Mesenchymal stem cell (in vitro differentiated cells and primary cell): Measurements from ENCODE around the gene NEGR1.
A peak's percentile ranks its signal among the peaks of the same experiment; 100 is the strongest.

ENCODE experiments used
- DNase-seq: peaks from one replicate; pipeline ENCODE4 v3.0.0-alpha.2; 2013
- H2AFZ ChIP-seq: one replicate; pipeline ENCODE4 v1.6.1; 2013; ENCODE audit warnings: low read depth, mild to moderate bottlenecking, control low read depth, inconsistent platforms, low read length, moderate library complexity
- H2AK5ac ChIP-seq: 2 replicates; pipeline ENCODE4 v1.6.1; 2013; ENCODE audit warnings: low read length, moderate library complexity, mild to moderate bottlenecking, inconsistent platforms; ENCODE audit not compliant: severe bottlenecking
- H2BK120ac ChIP-seq: one replicate; pipeline ENCODE4 v1.6.1; 2013; ENCODE audit warnings: low read depth, mild to moderate bottlenecking, inconsistent platforms, low read length, moderate library complexity
- H2BK12ac ChIP-seq, 2 experiments: one replicate each; pipeline ENCODE4 v1.6.1; 2013; ENCODE audit warnings: inconsistent platforms in 2 of 2, low read length in 2 of 2, mild to moderate bottlenecking in 2 of 2, moderate library complexity in 2 of 2, control low read depth in 1 of 2
- H2BK15ac ChIP-seq: one replicate; pipeline ENCODE4 v1.6.1; 2013; ENCODE audit warnings: mild to moderate bottlenecking, low read depth, inconsistent platforms; ENCODE audit not compliant: poor library complexity, severe bottlenecking
- H2BK5ac ChIP-seq: 2 replicates; pipeline ENCODE4 v1.6.1; 2013; ENCODE audit warnings: low read depth, mild to moderate bottlenecking, low read length, control low read depth, inconsistent platforms; ENCODE audit not compliant: poor library complexity, severe bottlenecking
- H3K14ac ChIP-seq, 2 experiments: one replicate each; pipeline ENCODE4 v1.6.1; 2013; ENCODE audit warnings: inconsistent platforms in 2 of 2, low read length in 2 of 2, control low read depth in 1 of 2, mild to moderate bottlenecking in 1 of 2, moderate library complexity in 1 of 2
- H3K18ac ChIP-seq, 2 experiments: one replicate each; pipeline ENCODE4 v1.6.1; 2013; ENCODE audit warnings: inconsistent platforms in 2 of 2, low read length in 2 of 2, control low read depth in 1 of 2, low read depth in 1 of 2, mild to moderate bottlenecking in 1 of 2
- H3K23ac ChIP-seq, 2 experiments: one replicate each; pipeline ENCODE4 v1.6.1; 2013; ENCODE audit warnings: inconsistent platforms in 2 of 2, low read length in 2 of 2, mild to moderate bottlenecking in 2 of 2, moderate library complexity in 2 of 2, control low read depth in 1 of 2
- H3K27ac ChIP-seq: 2 replicates; pipeline ENCODE4 v1.5.1; 2013; ENCODE audit warnings: mild to moderate bottlenecking, moderate library complexity, low read length, control low read depth, inconsistent platforms; ENCODE audit not compliant: poor library complexity, severe bottlenecking
- H3K27me3 ChIP-seq, 2 experiments: 2 replicates each; pipeline versions ENCODE4 v1.6.1 to v1.7.0; 2013; ENCODE audit warnings: low read length in 2 of 2, mild to moderate bottlenecking in 2 of 2, moderate library complexity in 2 of 2, control low read depth in 1 of 2, inconsistent platforms in 1 of 2; ENCODE audit not compliant: control insufficient read depth in 1 of 2, insufficient read depth in 1 of 2
- H3K36me3 ChIP-seq, 2 experiments: 2 replicates each; pipeline versions ENCODE4 v1.6.1 to v1.7.0; 2013; ENCODE audit warnings: low read length in 2 of 2, control low read depth in 1 of 2, inconsistent platforms in 1 of 2, low read depth in 1 of 2, mild to moderate bottlenecking in 1 of 2; ENCODE audit not compliant: insufficient read depth in 2 of 2, control insufficient read depth in 1 of 2
- H3K4ac ChIP-seq, 2 experiments: one replicate each; pipeline ENCODE4 v1.6.1; 2013; ENCODE audit warnings: inconsistent platforms in 2 of 2, low read length in 2 of 2, mild to moderate bottlenecking in 2 of 2, moderate library complexity in 2 of 2, control low read depth in 1 of 2, low read depth in 1 of 2
- H3K4me1 ChIP-seq: 2 replicates; pipeline ENCODE4 v1.6.1; 2013; ENCODE audit warnings: low read depth, low read length, control low read depth; ENCODE audit not compliant: control insufficient read depth, insufficient read depth
- H3K4me2 ChIP-seq: 2 replicates; pipeline ENCODE4 v1.6.1; 2013; ENCODE audit warnings: low read length, mild to moderate bottlenecking, inconsistent platforms; ENCODE audit not compliant: poor library complexity, severe bottlenecking
- H3K4me3 ChIP-seq, 2 experiments: 2 replicates each; pipeline versions ENCODE4 v1.5.1 to v1.7.0; 2013; ENCODE audit warnings: low read length in 2 of 2, mild to moderate bottlenecking in 2 of 2, control low read depth in 1 of 2, low read depth in 1 of 2; ENCODE audit not compliant: insufficient read depth in 1 of 2
- H3K79me1 ChIP-seq: replicated peaks from 2 replicates; pipeline ENCODE4 v1.6.1; 2013; ENCODE audit warnings: mild to moderate bottlenecking, control low read depth, low read length, inconsistent platforms; ENCODE audit not compliant: poor library complexity, severe bottlenecking
- H3K9ac ChIP-seq: 2 replicates; pipeline ENCODE4 v1.7.0; 2013; ENCODE audit warnings: mild to moderate bottlenecking, low read length, moderate library complexity
- H3K9me3 ChIP-seq: 2 replicates; pipeline ENCODE4 v1.7.0; 2013; ENCODE audit warnings: mild to moderate bottlenecking, low read length; ENCODE audit not compliant: control insufficient read depth
- H4K8ac ChIP-seq: one replicate; pipeline ENCODE4 v1.6.1; 2013; ENCODE audit warnings: inconsistent platforms, mild to moderate bottlenecking, low read length, moderate library complexity
- H4K91ac ChIP-seq: one replicate; pipeline ENCODE4 v1.6.1; 2013; ENCODE audit warnings: mild to moderate bottlenecking, low read length, inconsistent platforms
- WGBS: methylation state at CpG from one replicate; pipeline ENCODE4 v1.1.7; 2013; ENCODE audit warnings: mixed read lengths; 5-methylcytosine and 5-hydroxymethylcytosine counted together

Gene NEGR1

GRCh38 chr1:71565262-71565661, 717.1 kb downstream of the NEGR1 start:
- Histone ChIP-seq H3K27ac (no peak overlapping the region), H3K79me1 (no peaks in the 10 kb centered on the region), H3K27me3 (no peaks in the 10 kb centered on the region), H2AK5ac (no peak overlapping the region), H3K14ac (no peak overlapping the region), H3K9ac (no peak overlapping the region), H4K91ac (no peak overlapping the region), H4K8ac (no peak overlapping the region), H2BK12ac (no peak overlapping the region), H3K36me3 (no peaks in the 10 kb centered on the region), H3K4me1 (no peaks in the 10 kb centered on the region), H2BK15ac (no peak overlapping the region), H3K4me3 (no peak overlapping the region), H2BK120ac (no peak overlapping the region), H3K23ac (no peak overlapping the region), H3K4me2 (no peak overlapping the region), H3K18ac (no peak overlapping the region), H2BK5ac (no peak overlapping the region), H3K4ac (no peak overlapping the region), H2AFZ (no peak overlapping the region), H3K9me3 (no peaks in the 10 kb centered on the region)
- DNase-seq = peak; percentile 4

GRCh38 chr1:71562298-71562697, 720.0 kb downstream of the NEGR1 start:
- Histone ChIP-seq H2BK120ac (no peak overlapping the region), H3K9me3 (no peaks in the 10 kb centered on the region), H3K9ac (no peak overlapping the region), H4K8ac (no peak overlapping the region), H2BK15ac (no peak overlapping the region), H4K91ac (no peak overlapping the region), H2BK12ac (no peak overlapping the region), H3K14ac (no peak overlapping the region), H3K4me2 (no peak overlapping the region), H3K27ac (no peak overlapping the region), H3K36me3 (no peaks in the 10 kb centered on the region), H3K27me3 (no peaks in the 10 kb centered on the region), H3K4me3 (no peak overlapping the region), H3K4ac (no peak overlapping the region), H2AK5ac (no peak overlapping the region), H3K18ac (no peak overlapping the region), H3K23ac (no peak overlapping the region), H2AFZ (no peak overlapping the region), H3K79me1 (no peaks in the 10 kb centered on the region), H3K4me1 (no peaks in the 10 kb centered on the region), H2BK5ac (no peak overlapping the region)
- WGBS = 56% methylated on average over 1 of the region's 1 CpG
- no peak for DNase-seq

GRCh38 chr1:71561729-71562128, 720.6 kb downstream of the NEGR1 start:
- 58% methylated on average over 2 of the region's 2 CpGs for WGBS
- Histone ChIP-seq H3K27me3 (no peaks in the 10 kb centered on the region), H2AK5ac (no peak overlapping the region), H3K4ac (no peak overlapping the region), H3K4me3 (peak overlapping the region in 1 of 2 experiments; percentile 62), H3K4me2 (no peak overlapping the region), H2BK120ac (no peak overlapping the region), H2AFZ (no peak overlapping the region), H4K8ac (no peak overlapping the region), H4K91ac (no peak overlapping the region), H3K18ac (no peak overlapping the region), H3K9ac (peak overlapping the region; percentile 67), H3K4me1 (no peaks in the 10 kb centered on the region), H2BK5ac (no peak overlapping the region), H2BK12ac (no peak overlapping the region), H2BK15ac (no peak overlapping the region), H3K9me3 (no peaks in the 10 kb centered on the region), H3K23ac (no peak overlapping the region), H3K36me3 (no peaks in the 10 kb centered on the region), H3K14ac (no peak overlapping the region), H3K79me1 (no peaks in the 10 kb centered on the region), H3K27ac (no peak overlapping the region)
- peak; percentile 3 for DNase-seq

- Histone ChIP-seq H3K27ac (no peak overlapping the region), H2BK15ac (no peak overlapping the region), H3K23ac (no peak overlapping the region), H2BK5ac (no peak overlapping the region), H3K4me2 (no peak overlapping the region), H3K79me1 (no peaks in the 10 kb centered on the region), H3K9ac (peak overlapping the region; percentile 67), H2AFZ (no peak overlapping the region), H3K4me1 (no peaks in the 10 kb centered on the region), H3K36me3 (no peaks in the 10 kb centered on the region), H3K14ac (no peak overlapping the region), H4K8ac (no peak overlapping the region), H2BK12ac (no peak overlapping the region), H3K4ac (no peak overlapping the region), H2BK120ac (no peak overlapping the region), H2AK5ac (no peak overlapping the region), H3K18ac (no peak overlapping the region), H3K9me3 (no peaks in the 10 kb centered on the region), H3K27me3 (no peaks in the 10 kb centered on the region), H4K91ac (no peak overlapping the region), H3K4me3 (peak overlapping the region in 1 of 2 experiments; percentile 62)
- WGBS = no CpG with 5 or more reads among the region's 2 CpGs
- DNase-seq = no peak
Observed at GRCh38 chr1:71561206-71561605, 721.1 kb downstream of the NEGR1 start.
